HG03558 (cell line): Measurements from ENCODE around the gene ARIH2.
"Not testable (repeated sequence)": the region's sequence is repeated elsewhere in the genome, so short reads cannot be mapped to it uniquely, and the experiment has no call there.

Source experiments
- ATAC-seq: cut with Tn5 transposase; IDR thresholded peaks from one replicate; pipeline ENCODE4 v1.9.1; 2021; ENCODE audit warnings: moderate number of reproducible peaks; ENCODE audit not compliant: unreplicated experiment; ENCODE audit errors: extremely low read depth

The ARIH2 gene

DNA sequence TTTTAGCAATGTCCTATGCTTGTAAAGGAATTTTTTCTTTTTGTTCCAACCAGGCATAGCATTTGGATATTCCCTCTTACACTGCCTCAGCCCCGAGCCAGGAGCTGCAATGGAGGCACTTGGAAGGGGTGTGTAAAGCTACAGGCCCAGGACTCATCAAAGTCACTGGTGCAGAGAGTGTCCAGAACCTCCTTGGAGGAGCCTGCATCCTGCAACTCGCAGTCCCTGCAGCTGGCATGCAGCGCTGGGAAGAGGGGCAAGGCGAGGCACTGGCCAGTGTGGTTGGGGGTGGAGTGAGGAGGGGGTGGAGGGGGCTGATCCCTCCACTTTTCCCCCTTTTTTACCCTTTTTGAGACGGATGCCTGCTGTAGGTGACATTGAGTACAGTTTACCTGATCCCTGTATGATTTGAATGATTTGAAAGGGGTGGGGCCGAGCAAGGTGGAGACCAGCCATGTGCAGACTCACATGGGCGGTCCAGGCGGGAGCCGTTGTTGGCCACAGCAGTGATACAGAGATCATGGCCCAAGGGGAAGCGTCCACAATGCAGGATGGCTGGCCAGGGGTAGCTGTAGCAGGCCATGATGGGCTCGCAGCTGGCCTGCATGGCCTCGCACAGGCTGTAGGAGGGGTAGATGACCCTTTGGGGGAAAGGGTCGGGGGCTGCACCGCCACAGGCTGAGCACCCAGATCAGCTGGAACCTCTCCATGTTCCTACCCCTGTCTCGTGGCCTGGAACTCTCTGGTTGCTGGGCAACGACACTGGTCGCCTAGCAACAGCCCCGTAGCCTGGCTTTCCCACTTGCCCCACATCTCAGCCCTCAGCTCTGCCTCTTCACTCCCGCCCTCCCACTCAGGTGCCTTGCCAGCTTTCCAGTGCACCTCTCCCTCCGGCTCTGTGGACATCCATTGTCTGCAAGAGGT is 79.3 kb downstream of the ARIH2 start:
- ATAC-seq, result no peak

DNA sequence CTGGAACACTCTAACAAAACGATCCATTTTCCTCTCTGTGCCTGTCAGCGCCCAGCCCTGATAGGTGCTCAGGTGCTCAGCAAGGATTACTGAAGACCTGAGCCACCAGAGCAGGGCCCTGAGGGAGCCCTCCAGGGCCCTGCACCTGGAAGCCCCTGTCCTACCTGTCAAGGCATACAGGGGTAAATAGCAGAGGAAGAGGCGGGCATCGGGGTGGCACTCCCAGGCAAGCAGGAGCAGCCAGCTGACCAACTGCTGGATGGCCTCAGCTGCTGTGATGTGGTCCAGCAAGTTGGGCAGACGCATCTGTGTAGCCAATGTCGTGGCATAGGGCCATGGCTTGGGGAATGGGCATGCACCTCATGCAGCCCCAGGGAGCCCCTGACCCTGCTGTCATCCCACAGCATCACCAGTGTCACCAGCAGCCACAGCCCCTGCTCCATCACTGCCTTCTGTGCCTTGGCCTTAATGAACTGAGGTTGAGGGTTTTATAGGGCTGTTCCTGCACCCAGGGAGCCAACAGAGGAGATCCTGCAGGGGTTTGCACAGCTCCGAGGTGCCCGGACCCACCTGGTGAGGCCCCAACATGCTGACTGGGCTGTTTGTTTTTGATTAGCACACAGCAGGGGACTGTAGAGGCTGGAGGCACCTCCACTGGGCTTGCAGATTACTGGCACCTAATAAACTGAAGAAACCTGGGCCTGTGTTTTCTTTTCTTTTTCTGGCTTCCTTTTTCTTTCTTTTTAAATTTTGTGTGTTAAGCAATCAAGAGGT is 80.6 kb downstream of the ARIH2 start:
- ATAC-seq, result no peak

GRCh38 chr3:49001155-49001554 is 82.5 kb downstream of the ARIH2 start:
- no peak for ATAC-seq

DNA sequence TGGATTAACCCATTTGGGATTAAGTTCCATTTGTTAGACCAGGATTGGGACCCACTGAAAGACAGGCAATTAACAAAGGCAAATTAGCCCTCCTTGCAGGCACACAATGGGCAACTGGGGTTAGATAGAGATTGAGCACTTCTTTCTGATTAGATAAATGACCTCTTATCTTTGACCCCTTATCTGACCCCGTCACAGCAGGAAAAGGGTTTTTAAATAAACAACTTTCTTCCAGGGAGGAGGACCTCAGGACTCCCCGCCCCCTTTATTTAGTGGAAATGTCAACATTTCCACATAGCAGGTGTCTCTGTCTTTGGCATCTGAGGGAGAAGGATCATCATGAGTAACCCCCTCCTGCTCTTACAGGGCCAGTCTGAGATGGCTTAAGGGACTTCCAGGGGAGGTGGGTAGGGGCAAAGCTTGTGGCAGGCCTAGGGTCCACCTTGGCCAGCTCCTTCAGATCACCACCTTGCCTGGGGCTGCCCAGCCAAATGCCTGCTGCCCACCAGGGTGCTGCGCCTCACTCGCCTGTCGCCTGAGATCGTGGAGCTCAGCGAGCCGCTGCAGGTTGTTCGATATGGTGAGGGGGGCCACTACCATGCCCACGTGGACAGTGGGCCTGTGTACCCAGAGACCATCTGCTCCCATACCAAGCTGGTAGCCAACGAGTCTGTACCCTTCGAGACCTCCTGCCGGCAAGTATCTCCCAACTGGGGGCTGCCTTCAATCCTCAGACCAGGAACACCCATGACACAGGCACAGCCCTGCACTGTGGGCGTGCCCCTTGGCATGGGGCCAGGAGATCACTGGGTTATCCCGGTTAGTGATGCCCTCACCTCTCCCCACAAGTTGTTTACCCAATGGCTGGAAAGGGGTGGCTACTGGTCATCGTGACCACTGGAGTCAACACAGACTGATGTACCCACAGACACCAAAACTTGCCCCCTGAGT is 86.0 kb downstream of the ARIH2 start:
- no peak for ATAC-seq

- no peak for ATAC-seq
Observed at GRCh38 chr3:49005303-49005680, 86.7 kb downstream of the ARIH2 start.

GRCh38 chr3:49005998-49006397 is 87.4 kb downstream of the ARIH2 start:
- no peak for ATAC-seq

- ATAC-seq, result no peak
Observed at GRCh38 chr3:49006408-49007067, 87.9 kb downstream of the ARIH2 start.

DNA sequence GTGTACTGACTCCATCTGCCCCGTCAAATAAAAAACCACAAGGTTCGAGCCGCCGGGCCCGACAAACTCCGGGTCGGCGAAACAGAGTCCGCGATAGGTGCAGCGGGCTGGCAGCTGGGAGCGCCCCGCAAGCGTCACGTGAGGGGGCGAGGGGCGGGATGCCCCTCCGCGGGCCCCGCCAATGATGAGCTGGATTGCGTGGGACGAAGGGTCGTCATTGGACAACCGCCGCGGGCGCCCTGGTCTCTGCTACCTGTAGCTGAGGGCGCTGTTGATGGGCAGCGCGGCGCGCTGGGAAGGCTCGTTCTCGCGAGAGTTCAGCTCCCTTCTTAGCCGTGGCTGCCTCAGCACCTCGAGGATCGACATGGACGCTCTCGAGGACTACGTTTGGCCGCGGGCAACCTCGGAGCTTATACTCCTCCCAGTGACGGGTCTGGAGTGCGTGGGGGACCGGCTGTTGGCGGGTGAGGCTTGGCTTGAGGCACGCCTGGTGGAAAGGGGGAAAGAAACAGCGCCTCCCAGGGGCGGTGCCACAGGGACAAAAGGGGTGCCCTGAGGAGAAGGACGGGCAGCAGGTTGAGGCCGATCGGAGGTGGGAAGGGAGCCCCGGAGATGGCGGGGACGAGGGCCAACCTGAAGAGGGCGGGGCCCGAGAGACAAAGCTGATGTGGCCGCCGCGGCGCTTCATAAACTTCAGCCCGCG is 88.6 kb downstream of the ARIH2 start, which contains the start of gene WDR6:
WDR6 (plus strand) TSS at position 324 of the 703 bp plus-strand sequence; CDS start at position 365, 41 bp downstream.
- peak; percentile 81 for ATAC-seq

- ATAC-seq, result no peak
Observed at GRCh38 chr3:49007771-49008528, 89.3 kb downstream of the ARIH2 start.

- not testable (repeated sequence) for ATAC-seq
Observed at GRCh38 chr3:49008627-49009026, 90.0 kb downstream of the ARIH2 start.

DNA sequence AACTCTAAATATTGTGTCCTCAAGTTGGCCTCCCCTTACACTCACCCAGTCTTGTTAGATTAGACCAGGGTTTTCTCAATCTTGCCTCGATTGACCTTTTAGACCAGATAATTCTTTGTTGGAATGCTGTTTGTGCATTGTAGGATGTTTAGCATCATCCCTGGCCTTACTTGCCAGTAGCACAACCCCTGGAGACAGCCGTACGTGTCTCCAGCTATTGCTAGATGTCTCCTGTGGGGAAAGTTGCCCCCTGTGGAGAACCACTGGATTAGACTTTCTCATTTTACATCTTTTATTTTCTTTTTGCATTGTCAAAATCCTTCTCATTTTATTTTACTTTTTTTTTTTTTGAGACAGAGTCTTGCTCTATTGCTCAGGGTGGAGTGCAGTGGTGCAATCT is 90.8 kb downstream of the ARIH2 start:
- no peak for ATAC-seq

GRCh38 chr3:49012441-49013017 is 93.9 kb downstream of the ARIH2 start:
- ATAC-seq, result no peak

GRCh38 chr3:49013113-49013737 is 94.6 kb downstream of the ARIH2 start:
- ATAC-seq, result no peak

DNA sequence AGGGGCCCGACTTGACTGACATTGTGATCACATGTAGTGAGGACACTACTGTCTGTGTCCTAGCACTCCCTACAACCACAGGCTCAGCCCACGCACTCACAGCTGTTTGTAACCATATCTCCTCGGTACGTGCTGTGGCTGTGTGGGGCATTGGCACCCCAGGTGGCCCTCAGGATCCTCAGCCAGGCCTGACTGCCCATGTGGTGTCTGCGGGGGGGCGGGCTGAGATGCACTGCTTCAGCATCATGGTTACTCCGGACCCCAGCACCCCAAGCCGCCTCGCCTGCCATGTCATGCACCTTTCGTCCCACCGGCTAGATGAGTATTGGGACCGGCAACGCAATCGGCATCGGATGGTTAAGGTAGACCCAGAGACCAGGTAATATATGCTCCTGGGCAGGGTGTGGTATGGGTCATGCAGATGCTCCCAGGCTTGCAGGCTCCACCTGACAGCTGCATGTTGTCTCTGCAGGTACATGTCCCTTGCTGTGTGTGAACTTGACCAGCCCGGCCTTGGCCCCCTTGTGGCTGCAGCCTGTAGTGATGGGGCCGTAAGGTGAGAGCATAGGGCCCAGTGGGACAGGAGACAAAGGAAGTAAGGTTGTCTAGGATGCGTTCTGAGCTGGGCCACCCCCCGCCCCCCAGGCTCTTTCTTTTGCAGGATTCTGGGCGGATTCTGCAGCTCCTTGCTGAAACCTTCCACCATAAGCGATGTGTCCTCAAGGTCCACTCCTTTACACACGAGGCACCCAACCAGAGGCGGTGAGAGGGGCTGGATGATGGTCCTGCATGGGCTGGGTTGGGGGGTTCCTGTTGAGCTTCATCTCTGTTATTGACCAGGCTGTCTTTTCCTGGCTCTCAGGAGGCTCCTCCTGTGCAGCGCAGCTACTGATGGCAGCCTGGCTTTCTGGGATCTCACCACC is 95.4 kb downstream of the ARIH2 start:
- no peak for ATAC-seq

GRCh38 chr3:49015072-49015471 is 96.4 kb downstream of the ARIH2 start:
- no peak for ATAC-seq

GRCh38 chr3:49015765-49016164 is 97.1 kb downstream of the ARIH2 start:
- ATAC-seq, result no peak
